HCT116 (cell line): Measurements from ENCODE around the gene GRIP2. TPM values are rescaled to one million over a fixed set of nuclear protein-coding genes. Genes with fewer than 3 reads are reported as not detected.

Source experiments
- ATAC-seq: fragments of 200-7000 bp; cut with Tn5 transposase; 2 replicates; pipeline ENCODE4 v1.9.1; 2020; ENCODE audit warnings: mild to moderate bottlenecking, moderate library complexity
- BruUV-seq: library from RNA; stranded (reverse); fragments of 400-500 nt; replicated peaks from 2 replicates; lab custom pipeline; 2021; lab: Mats Ljungman, UMichigan
- CTCF ChIA-PET: fragments of 300-600 bp; sonication (Branson Sonifier 250); formaldehyde crosslinking; loops from one replicate; lab custom pipeline; 2021; ENCODE audit warnings: antibody characterized with exemption; lab: Charles Lee
- POLR2A ChIA-PET: fragments of 300-600, 350-600 bp; sonication (Branson Sonifier 250); formaldehyde crosslinking; loops from one replicate; lab custom pipeline; 2021; ENCODE audit warnings: antibody characterized with exemption; lab: Charles Lee
- RAD21 ChIA-PET, 2 experiments: fragments of 300-600 bp; sonication (Branson Sonifier 250); formaldehyde crosslinking; loops; one replicate each; lab custom pipeline; 2023; ENCODE audit warnings: low total read pairs in 2 of 2; ENCODE audit not compliant: uncharacterized antibody in 2 of 2, unreplicated experiment in 2 of 2, low non-redundant PET in 1 of 2; lab: Charles Lee
- DNase-seq: peaks from one replicate; pipeline ENCODE4 v3.0.0-alpha.2; 2010; ENCODE audit warnings: low read depth, low spot score
- H2AFZ ChIP-seq: fragments of 200-600 bp; shearing (Covaris generic), sonication (generic); 2 replicates; pipeline ENCODE4 v1.6.1; 2017; ENCODE audit warnings: low read depth, mixed run types, mixed read lengths, antibody characterized with exemption, low read length; ENCODE audit not compliant: poor library complexity, severe bottlenecking
- H3K27ac ChIP-seq: 2 replicates; pipeline ENCODE4 v1.5.1; 2012; ENCODE audit warnings: low read depth, low read length
- H3K27me3 ChIP-seq: fragments of 200-600 bp; sonication (generic); 2 replicates; pipeline ENCODE4 v1.6.1; 2016; ENCODE audit warnings: mixed run types, low read length, mixed read lengths; ENCODE audit not compliant: insufficient read depth
- H3K36me3 ChIP-seq, 2 experiments: fragments of 200-500 bp in 1 of 2; fragments of 200-600 bp in 1 of 2; sonication (Bioruptor generic) in 1 of 2; sonication (generic) in 1 of 2; 2 replicates each; pipeline versions ENCODE4 v1.5.1 to v1.6.1; 2014 to 2016; ENCODE audit warnings: low read length in 2 of 2, inconsistent platforms in 1 of 2, mixed read lengths in 1 of 2, mixed run types in 1 of 2; ENCODE audit not compliant: insufficient read depth in 2 of 2, control insufficient read depth in 1 of 2
- H3K4me1 ChIP-seq, 2 experiments: fragments of 200-600 bp in 1 of 2; sonication (generic) in 1 of 2; 2 replicates each; pipeline versions ENCODE4 v1.5.1 to v1.6.1; 2012 to 2017; ENCODE audit warnings: low read length in 2 of 2, inconsistent platforms in 1 of 2, mild to moderate bottlenecking in 1 of 2, mixed read lengths in 1 of 2, mixed run types in 1 of 2, moderate library complexity in 1 of 2; ENCODE audit not compliant: insufficient read depth in 2 of 2, control insufficient read depth in 1 of 2
- H3K4me2 ChIP-seq: fragments of 200-600 bp; sonication (generic); 2 replicates; pipeline ENCODE4 v1.6.1; 2017; ENCODE audit warnings: mixed run types, low read length, mixed read lengths
- H3K4me3 ChIP-seq, 2 experiments: fragments of 200-600 bp in 1 of 2; sonication (generic) in 1 of 2; replicated peaks in 1 of 2; 2 replicates each; pipeline ENCODE4 v1.5.1; 2011 to 2016; ENCODE audit warnings: low read length in 2 of 2, control low read depth in 1 of 2, low read depth in 1 of 2, mild to moderate bottlenecking in 1 of 2, mixed read lengths in 1 of 2, mixed run types in 1 of 2
- H3K79me2 ChIP-seq: fragments of 200-600 bp; sonication (generic); 2 replicates; pipeline ENCODE4 v1.6.1; 2017; ENCODE audit warnings: mild to moderate bottlenecking, mixed run types, low read length, moderate library complexity, mixed read lengths; ENCODE audit not compliant: insufficient read depth
- H3K9ac ChIP-seq: fragments of 200-600 bp; sonication (generic); 2 replicates; pipeline ENCODE4 v1.6.1; 2016; ENCODE audit warnings: low read length, mixed read lengths
- H3K9me2 ChIP-seq: fragments of 200-600 bp; sonication (generic), shearing (Covaris generic); 2 replicates; pipeline ENCODE4 v1.6.1; 2017; ENCODE audit warnings: mixed run types, mild to moderate bottlenecking, moderate library complexity; ENCODE audit not compliant: insufficient read depth
- H3K9me3 ChIP-seq, 2 experiments: fragments of 200-500 bp in 1 of 2; fragments of 200-600 bp in 1 of 2; sonication (Bioruptor generic) in 1 of 2; sonication (generic) in 1 of 2; 2 replicates each; pipeline ENCODE4 v1.6.1; 2014 to 2017; ENCODE audit warnings: low read length in 2 of 2, mixed read lengths in 2 of 2, inconsistent platforms in 1 of 2, low read depth in 1 of 2, mild to moderate bottlenecking in 1 of 2, mixed run types in 1 of 2, moderate library complexity in 1 of 2; ENCODE audit not compliant: control insufficient read depth in 1 of 2, insufficient read depth in 1 of 2
- H4K20me1 ChIP-seq: fragments of 200-600 bp; sonication (generic), shearing (Covaris generic); 2 replicates; pipeline ENCODE4 v1.6.1; 2017; ENCODE audit warnings: mixed run types, mild to moderate bottlenecking, moderate library complexity; ENCODE audit not compliant: insufficient read depth
- ATF3 ChIP-seq: IDR thresholded peaks from 2 replicates; pipeline ENCODE4 v1.6.1; 2012
- CBX3 ChIP-seq: IDR thresholded peaks from 2 replicates; pipeline ENCODE4 v1.6.1; 2012; ENCODE audit warnings: low read depth
- CEBPB ChIP-seq: IDR thresholded peaks from 2 replicates; pipeline ENCODE4 v1.6.1; 2012; ENCODE audit warnings: low read depth
- EGR1 ChIP-seq: IDR thresholded peaks from 2 replicates; pipeline ENCODE4 v1.6.1; 2012; ENCODE audit warnings: low read depth
- ELF1 ChIP-seq: IDR thresholded peaks from 2 replicates; pipeline ENCODE4 v1.6.1; 2012; ENCODE audit warnings: low read depth, borderline replicate concordance
- EZH2 ChIP-seq: fragments of 200-600 bp; sonication (generic); IDR thresholded peaks from 2 replicates; pipeline ENCODE4 v1.6.1; 2017; ENCODE audit warnings: antibody characterized with exemption, mixed run types
- EZH2phosphoT487 ChIP-seq: fragments of 200-600 bp; IDR thresholded peaks from 2 replicates; pipeline ENCODE4 v1.6.1; 2018; ENCODE audit warnings: antibody characterized with exemption, borderline replicate concordance
- FOSL1 ChIP-seq: IDR thresholded peaks from 2 replicates; pipeline ENCODE4 v1.6.1; 2012; ENCODE audit warnings: low read depth
- JUND ChIP-seq: IDR thresholded peaks from 2 replicates; pipeline ENCODE4 v1.6.1; 2012
- POLR2A ChIP-seq: IDR thresholded peaks from 2 replicates; pipeline ENCODE4 v1.7.0; 2011; ENCODE audit warnings: borderline replicate concordance; ENCODE audit not compliant: insufficient read depth, insufficient read length; ENCODE audit errors: extremely low read depth
- POLR2AphosphoS5 ChIP-seq: IDR thresholded peaks from 2 replicates; pipeline ENCODE4 v1.6.1; 2011; ENCODE audit warnings: mild to moderate bottlenecking, low read depth, low read length, moderate library complexity
- RAD21 ChIP-seq: IDR thresholded peaks from 2 replicates; pipeline ENCODE4 v1.6.1; 2012; ENCODE audit warnings: low read depth, mild to moderate bottlenecking
- SIN3A ChIP-seq: IDR thresholded peaks from 2 replicates; pipeline ENCODE4 v1.6.1; 2012; ENCODE audit warnings: low read depth
- SP1 ChIP-seq: IDR thresholded peaks from 2 replicates; pipeline ENCODE4 v1.6.1; 2012; ENCODE audit warnings: low read depth
- SRF ChIP-seq: IDR thresholded peaks from 2 replicates; pipeline ENCODE4 v1.6.1; 2012; ENCODE audit warnings: low read depth
- TCF7L2 ChIP-seq: IDR thresholded peaks from 2 replicates; pipeline ENCODE4 v1.7.0; 2011; ENCODE audit warnings: borderline replicate concordance, inconsistent platforms; ENCODE audit not compliant: insufficient read depth, insufficient read length; ENCODE audit errors: extremely low read depth
- YY1 ChIP-seq: IDR thresholded peaks from 2 replicates; pipeline ENCODE4 v1.6.1; 2011; ENCODE audit warnings: low read length, low read depth, moderate library complexity, mild to moderate bottlenecking; ENCODE audit not compliant: insufficient replicate concordance; ENCODE audit errors: extremely low read depth
- ZFX ChIP-seq: fragments of 450-650 bp; IDR thresholded peaks from 2 replicates; pipeline ENCODE4 v1.6.1; 2017
- intact Hi-C: fragments of 100-400 bp; cut with micrococcal nuclease; formaldehyde crosslinking; loops from 2 replicates; pipeline ENCODE4 v1.10.0; 2022
- total RNA-seq: library from RNA; stranded (reverse); gene quantifications from one replicate; pipeline ENCODE4 v1.2.1, GENCODE V29; 2021; ENCODE audit not compliant: unreplicated experiment
- TF ChIP-seq, protein P1 (sequence below): IDR thresholded peaks from 2 replicates; pipeline ENCODE4 v1.6.1; 2012; ENCODE audit warnings: low read depth
- TF ChIP-seq, protein P2 (sequence below), 3 experiments: fragments of 200-600 bp in 1 of 3; sonication (generic) in 1 of 3; IDR thresholded peaks in 2 of 3; conservative IDR thresholded peaks in 1 of 3; 2 replicates each; pipeline ENCODE4 v1.5.1; 2012 to 2017; ENCODE audit warnings: low read depth in 2 of 3, low read length in 2 of 3, antibody characterized with exemption in 1 of 3, borderline replicate concordance in 1 of 3, control low read depth in 1 of 3, mild to moderate bottlenecking in 1 of 3, mixed read lengths in 1 of 3, mixed run types in 1 of 3, moderate library complexity in 1 of 3; ENCODE audit not compliant: insufficient read depth in 1 of 3

The GRIP2 gene
- total RNA-seq, 1 experiment from 2014 or later: 0.34 TPM

- POLR2A ChIA-PET: no interaction called here
- Histone ChIP-seq H3K79me2 (no peaks in the 10 kb centered on the region), H3K4me1 (peaks cover 8 to 12% of the 10 kb centered on the region in 2 experiments), H3K4me3 (no peak overlapping the region), H2AFZ (no peak overlapping the region), H3K9ac (no peak overlapping the region), H3K4me2 (no peak overlapping the region), H3K9me3 (no peaks in the 10 kb centered on the region), H3K27me3 (no peaks in the 10 kb centered on the region), H4K20me1 (no peaks in the 10 kb centered on the region), H3K9me2 (no peaks in the 10 kb centered on the region), H3K27ac (no peak overlapping the region), H3K36me3 (no peaks in the 10 kb centered on the region)
- TF ChIP-seq POLR2A: no peak
- TF ChIP-seq EZH2: no peak
- no peak for TF ChIP-seq ATF3
- no peak for TF ChIP-seq JUND
- TF ChIP-seq CEBPB: no peak
- TF ChIP-seq, protein P1, sequence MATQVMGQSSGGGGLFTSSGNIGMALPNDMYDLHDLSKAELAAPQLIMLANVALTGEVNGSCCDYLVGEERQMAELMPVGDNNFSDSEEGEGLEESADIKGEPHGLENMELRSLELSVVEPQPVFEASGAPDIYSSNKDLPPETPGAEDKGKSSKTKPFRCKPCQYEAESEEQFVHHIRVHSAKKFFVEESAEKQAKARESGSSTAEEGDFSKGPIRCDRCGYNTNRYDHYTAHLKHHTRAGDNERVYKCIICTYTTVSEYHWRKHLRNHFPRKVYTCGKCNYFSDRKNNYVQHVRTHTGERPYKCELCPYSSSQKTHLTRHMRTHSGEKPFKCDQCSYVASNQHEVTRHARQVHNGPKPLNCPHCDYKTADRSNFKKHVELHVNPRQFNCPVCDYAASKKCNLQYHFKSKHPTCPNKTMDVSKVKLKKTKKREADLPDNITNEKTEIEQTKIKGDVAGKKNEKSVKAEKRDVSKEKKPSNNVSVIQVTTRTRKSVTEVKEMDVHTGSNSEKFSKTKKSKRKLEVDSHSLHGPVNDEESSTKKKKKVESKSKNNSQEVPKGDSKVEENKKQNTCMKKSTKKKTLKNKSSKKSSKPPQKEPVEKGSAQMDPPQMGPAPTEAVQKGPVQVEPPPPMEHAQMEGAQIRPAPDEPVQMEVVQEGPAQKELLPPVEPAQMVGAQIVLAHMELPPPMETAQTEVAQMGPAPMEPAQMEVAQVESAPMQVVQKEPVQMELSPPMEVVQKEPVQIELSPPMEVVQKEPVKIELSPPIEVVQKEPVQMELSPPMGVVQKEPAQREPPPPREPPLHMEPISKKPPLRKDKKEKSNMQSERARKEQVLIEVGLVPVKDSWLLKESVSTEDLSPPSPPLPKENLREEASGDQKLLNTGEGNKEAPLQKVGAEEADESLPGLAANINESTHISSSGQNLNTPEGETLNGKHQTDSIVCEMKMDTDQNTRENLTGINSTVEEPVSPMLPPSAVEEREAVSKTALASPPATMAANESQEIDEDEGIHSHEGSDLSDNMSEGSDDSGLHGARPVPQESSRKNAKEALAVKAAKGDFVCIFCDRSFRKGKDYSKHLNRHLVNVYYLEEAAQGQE: no peak
- TF ChIP-seq POLR2AphosphoS5: no peak
- TF ChIP-seq, protein P2, sequence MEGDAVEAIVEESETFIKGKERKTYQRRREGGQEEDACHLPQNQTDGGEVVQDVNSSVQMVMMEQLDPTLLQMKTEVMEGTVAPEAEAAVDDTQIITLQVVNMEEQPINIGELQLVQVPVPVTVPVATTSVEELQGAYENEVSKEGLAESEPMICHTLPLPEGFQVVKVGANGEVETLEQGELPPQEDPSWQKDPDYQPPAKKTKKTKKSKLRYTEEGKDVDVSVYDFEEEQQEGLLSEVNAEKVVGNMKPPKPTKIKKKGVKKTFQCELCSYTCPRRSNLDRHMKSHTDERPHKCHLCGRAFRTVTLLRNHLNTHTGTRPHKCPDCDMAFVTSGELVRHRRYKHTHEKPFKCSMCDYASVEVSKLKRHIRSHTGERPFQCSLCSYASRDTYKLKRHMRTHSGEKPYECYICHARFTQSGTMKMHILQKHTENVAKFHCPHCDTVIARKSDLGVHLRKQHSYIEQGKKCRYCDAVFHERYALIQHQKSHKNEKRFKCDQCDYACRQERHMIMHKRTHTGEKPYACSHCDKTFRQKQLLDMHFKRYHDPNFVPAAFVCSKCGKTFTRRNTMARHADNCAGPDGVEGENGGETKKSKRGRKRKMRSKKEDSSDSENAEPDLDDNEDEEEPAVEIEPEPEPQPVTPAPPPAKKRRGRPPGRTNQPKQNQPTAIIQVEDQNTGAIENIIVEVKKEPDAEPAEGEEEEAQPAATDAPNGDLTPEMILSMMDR (IDR thresholded peaks at IDR 0.05 in 2 of 3, conservative IDR thresholded peaks at IDR 0.05 in 1 of 3; ENCODE audit: borderline replicate concordance in 1 of 3, insufficient read depth in 1 of 3, low read depth in 2 of 3, low read length in 2 of 3): no peak
- TF ChIP-seq TCF7L2: no peak
- no peak for TF ChIP-seq YY1
- no peak for TF ChIP-seq SP1
- no peak for TF ChIP-seq EZH2phosphoT487
- no peak for TF ChIP-seq SIN3A
- TF ChIP-seq EGR1: no peak
- no peak for TF ChIP-seq SRF
- TF ChIP-seq FOSL1: no peak
- TF ChIP-seq ELF1: no peak
- no peak for TF ChIP-seq RAD21
- no peak for TF ChIP-seq ZFX
- TF ChIP-seq CBX3: no peak
- RAD21 ChIA-PET: no interaction called here
- CTCF ChIA-PET: no interaction called here
- ATAC-seq (no peak), DNase-seq (no peak)
- BruUV-seq: no TSS peak
- intact Hi-C loops: no loop called here
Observed at GRCh38 chr3:14521611-14522010, 18.5 kb downstream of the GRIP2 start.
